Sigmoid colon (tissue), 7 donors: ENCODE measurements around the gene FIBP. TPM values are rescaled to one million over a fixed set of nuclear protein-coding genes. Genes with fewer than 3 reads are reported as not detected.

ENCODE experiments used
- DNase-seq: peaks from one replicate; pipeline ENCODE4 v3.0.0-alpha.2; 2019
- H3K27ac ChIP-seq, 4 donors: fragments of 200-600 bp; sonication (generic); one replicate each; pipeline ENCODE4 v1.5.1; 2016 to 2019; ENCODE audit warnings: mild to moderate bottlenecking in 1 of 4
- H3K27me3 ChIP-seq, 3 donors: fragments of 200-600 bp; sonication (generic); one replicate each; pipeline ENCODE4 v1.5.1; 2019; ENCODE audit warnings: mild to moderate bottlenecking in 1 of 3
- H3K36me3 ChIP-seq, 4 donors: fragments of 200-600 bp; sonication (generic); one replicate each; pipeline ENCODE4 v1.5.1; 2016 to 2019
- H3K4me1 ChIP-seq, 4 donors: fragments of 200-600 bp; sonication (generic); one replicate each; pipeline ENCODE4 v1.5.1; 2017 to 2019
- H3K4me3 ChIP-seq, 4 donors: fragments of 200-600 bp; sonication (generic); one replicate each; pipeline ENCODE4 v1.5.1; 2017 to 2019; ENCODE audit warnings: mild to moderate bottlenecking in 2 of 4, moderate library complexity in 1 of 4
- H3K9me3 ChIP-seq, 4 donors: fragments of 200-600 bp in 3 of 4; sonication (generic) in 3 of 4; one replicate each; pipeline versions ENCODE4 v1.5.1 to v1.6.1; 2013 to 2019
- CTCF ChIP-seq, 4 experiments: fragments of 450-650 bp in 3 of 4; fragments of 200-600 bp in 1 of 4; IDR thresholded peaks; one replicate each; pipeline ENCODE4 v1.5.1; 2016 to 2019; ENCODE audit warnings: antibody characterized with exemption in 4 of 4, mild to moderate bottlenecking in 3 of 4, moderate library complexity in 2 of 4
- EP300 ChIP-seq, 4 donors: sonication (generic); formaldehyde crosslinking; IDR thresholded peaks; one replicate each; pipeline ENCODE4 v1.6.1; 2017; ENCODE audit warnings: antibody characterized with exemption in 4 of 4
- POLR2A ChIP-seq, 2 donors: fragments of 450-650 bp; IDR thresholded peaks; one replicate each; pipeline ENCODE4 v1.6.1; 2016; ENCODE audit warnings: antibody characterized with exemption in 2 of 2, mild to moderate bottlenecking in 2 of 2, moderate library complexity in 2 of 2
- POLR2AphosphoS5 ChIP-seq, 4 donors: sonication (generic); formaldehyde crosslinking; IDR thresholded peaks; one replicate each; pipeline ENCODE4 v1.6.1; 2017; ENCODE audit warnings: antibody characterized with exemption in 4 of 4
- whole genome bisulfite sequencing, 2 donors: extraction: QIAGEN DNeasy Blood & Tissue Kit; methylation state at CpG; one replicate each; pipeline ENCODE4 v1.1.7; 2013; 5-methylcytosine and 5-hydroxymethylcytosine counted together
- intact Hi-C: fragments of 100-400 bp; cut with DNase I; formaldehyde crosslinking; loops from one replicate; pipeline ENCODE4 v1.15.1; 2023
- polyA plus RNA-seq, 3 donors: library from polyadenylated mRNA; stranded (reverse); fragments of 200-250 nt; gene quantifications; one replicate each; pipeline ENCODE4 v1.2.3, GENCODE V29; 2013
- total RNA-seq, 4 donors: library from RNA; depleted of rRNA; stranded (reverse); fragments of >200 nt; gene quantifications; one replicate each; pipeline ENCODE4 v1.1.0, GENCODE V29; 2016
- donor health status: healthy with polysubstance abuse.
- donor health status: Bipolar disorder and iron deficiency.
- donor health status: healthy.

Gene FIBP
- total and polyA plus RNA-seq, 7 donors = 37.5 to 66.1 (median 54.4) TPM

GRCh38 chr11:65865550-65866172 is 22.6 kb downstream of the FIBP start:
- H3K36me3 ChIP-seq = peaks cover 23 to 88% (median 60%) of the 10 kb centered on the region in 4 donors
- H3K4me1 ChIP-seq = peaks cover 0 to 53% (median 40%) of the 10 kb centered on the region in 4 donors
- no peak for DNase-seq
- H3K27me3 ChIP-seq = no peaks in the 10 kb centered on the region
- TF ChIP-seq POLR2AphosphoS5 (IDR thresholded peaks at IDR 0.05) (no peak), EP300 (IDR thresholded peaks at IDR 0.05) (no peak), POLR2A (IDR thresholded peaks at IDR 0.05) (no peak), CTCF (IDR thresholded peaks at IDR 0.05) (no peak)
- WGBS, 2 donors = 83 to 89% methylated on average over 9 of the region's 9 CpGs
- H3K27ac ChIP-seq = no peak overlapping the region
- intact Hi-C loops = no loop called here
- H3K9me3 ChIP-seq = no peaks in the 10 kb centered on the region
- no peak overlapping the region for H3K4me3 ChIP-seq

- Histone ChIP-seq H3K27me3 (no peaks in the 10 kb centered on the region), H3K36me3 (peaks cover 23 to 83% (median 60%) of the 10 kb centered on the region in 4 donors), H3K4me1 (peaks cover 0 to 46% (median 35%) of the 10 kb centered on the region in 4 donors), H3K27ac (peak overlapping the region in 1 of 4 donors; percentile 99), H3K4me3 (no peak overlapping the region), H3K9me3 (no peaks in the 10 kb centered on the region)
- intact Hi-C loops = no loop called here
- WGBS, 2 donors = 88 to 91% methylated on average over 18 of the region's 18 CpGs
- TF ChIP-seq POLR2AphosphoS5 (IDR thresholded peaks at IDR 0.05) = no peak
- TF ChIP-seq CTCF (IDR thresholded peaks at IDR 0.05) = no peak
- no peak for TF ChIP-seq POLR2A (IDR thresholded peaks at IDR 0.05)
- TF ChIP-seq EP300 (IDR thresholded peaks at IDR 0.05) = no peak
- no peak for DNase-seq
Measured at GRCh38 chr11:65864706-65865471, 23.4 kb downstream of the FIBP start.

GRCh38 chr11:65863889-65864705 is 24.2 kb downstream of the FIBP start:
- no peaks in the 10 kb centered on the region for H3K27me3 ChIP-seq
- H3K4me3 ChIP-seq = no peak overlapping the region
- no peaks in the 10 kb centered on the region for H3K9me3 ChIP-seq
- WGBS, 2 donors = 85 to 90% methylated on average over 12 of the region's 12 CpGs
- H3K27ac ChIP-seq = peak overlapping the region in 3 of 4 donors; percentile 89 to 99 (median 92)
- intact Hi-C loops = no loop called here
- H3K36me3 ChIP-seq = peaks cover 23 to 75% (median 56%) of the 10 kb centered on the region in 4 donors
- DNase-seq = no peak
- peaks cover 0 to 49% (median 35%) of the 10 kb centered on the region in 4 donors for H3K4me1 ChIP-seq
- TF ChIP-seq CTCF (IDR thresholded peaks at IDR 0.05) (no peak), POLR2AphosphoS5 (IDR thresholded peaks at IDR 0.05) (peak in 1 of 4 donors; percentile 5)

- peak overlapping the region; percentile 30 to 99 (median 90) for H3K27ac ChIP-seq
- H3K36me3 ChIP-seq = peaks cover 23 to 66% (median 56%) of the 10 kb centered on the region in 4 donors
- 93% methylated on average over 24 of the region's 24 CpGs for WGBS, 2 donors
- H3K27me3 ChIP-seq = no peaks in the 10 kb centered on the region
- no peaks in the 10 kb centered on the region for H3K9me3 ChIP-seq
- H3K4me3 ChIP-seq = no peak overlapping the region
- DNase-seq = peak; percentile 70
- H3K4me1 ChIP-seq = peaks cover 0 to 49% (median 34%) of the 10 kb centered on the region in 4 donors
- intact Hi-C loops = no loop called here
- TF ChIP-seq POLR2AphosphoS5 (IDR thresholded peaks at IDR 0.05) = peak in 1 of 4 donors; percentile 2
- no peak for TF ChIP-seq CTCF (IDR thresholded peaks at IDR 0.05)
- TF ChIP-seq POLR2A (IDR thresholded peaks at IDR 0.05) = no peak
- TF ChIP-seq EP300 (IDR thresholded peaks at IDR 0.05) = no peak
Measured at GRCh38 chr11:65862941-65863888, 25.1 kb downstream of the FIBP start.
